ENCODE data around the gene PDIK1L. TPM values are rescaled to one million over a fixed set of nuclear protein-coding genes. Genes with fewer than 3 reads are reported as not detected.

PDIK1L gene
- total and polyA plus RNA-seq, 9 of the 15 experiments (the other 6 are each of a cell fraction or from before 2014, with no cell fraction given): 12.8 to 30.2 (median 21.5) TPM

- WGBS (ENCODE audit: insufficient coverage, low coverage, missing lambda C conversion rate): 72% methylated on average over 9 of the region's 9 CpGs
- Histone ChIP-seq H3K27me3 (ENCODE audit: control insufficient read depth in 2 of 2, insufficient read depth in 2 of 2, low read length in 2 of 2) (no peaks in the 10 kb centered on the region), H3K36me3 (ENCODE audit: control insufficient read depth, insufficient read depth, low read length) (no peaks in the 10 kb centered on the region), H2AFZ (ENCODE audit: low read depth, low read length) (peak overlapping the region; percentile 71), H3K4me1 (replicated peaks in 1 of 2; ENCODE audit: control insufficient read depth in 2 of 2, insufficient read depth in 2 of 2, low read length in 2 of 2) (peaks cover 29 to 55% of the 10 kb centered on the region in 2 experiments), H3K79me2 (ENCODE audit: control insufficient read depth, insufficient read depth, low read length) (no peaks in the 10 kb centered on the region; the same call in 2 of the 3 replicates), H3K9ac (ENCODE audit: insufficient read depth in 1 of 2, low read depth in 2 of 2, low read length in 2 of 2) (peak overlapping the region; percentile 7 to 90; a peak in 3 of 4 replicates), H3K9me3 (replicated peaks; ENCODE audit: control insufficient read depth, insufficient read depth, low read depth, low read length) (no peaks in the 10 kb centered on the region), H4K20me1 (replicated peaks; ENCODE audit: control insufficient read depth, insufficient read depth, low read length) (no peaks in the 10 kb centered on the region), H3K4me3 (peak overlapping the region; percentile 40), H3K9me1 (ENCODE audit: control insufficient read depth, insufficient read depth, low read length) (no peaks in the 10 kb centered on the region), H3K4me2 (ENCODE audit: insufficient read depth, low read length) (peak overlapping the region; percentile 54), H3K27ac (ENCODE audit: extremely low read depth, low read depth, low read length) (no peak overlapping the region)
- peak; percentile 72; the same call in 1 of the 2 replicates for TF ChIP-seq ADNP (tag; IDR thresholded peaks at IDR 0.05)
- no peak for TF ChIP-seq NR1H2 (CRISPR knock-in tag; IDR thresholded peaks at IDR 0.05)
- peak; percentile 100 for TF ChIP-seq ZKSCAN1 (IDR thresholded peaks at IDR 0.05; ENCODE audit: low read depth, low read length)
- CTCF ChIA-PET (ENCODE audit: low intra/inter-chr PET ratio): interaction anchor here (0.5 to 2.5 kb wide), 6 partner anchors 21 to 268 kb away, joined by 3 to 20 read pairs (median 8); no protein-coding TSS in a partner anchor
- ATAC-seq: no peak
- intact Hi-C loops (cut with micrococcal nuclease): no loop called here
- in situ Hi-C loops (cut with MboI): no loop called here
- FAIRE-seq: no peak
- DNase-seq (ENCODE audit: extremely low read depth in 1 of 4, low spot score in 3 of 4): no peak
- POLR2A ChIA-PET: interaction anchor here (0.6 kb wide), 2 partner anchors 36 to 68 kb away, joined by 3 to 4 read pairs; no protein-coding TSS in a partner anchor
- no TSS peak for BruUV-seq (replicated peaks)
Measured at GRCh38 chr1:26163684-26164035, 52.0 kb downstream of the PDIK1L start.

DNA sequence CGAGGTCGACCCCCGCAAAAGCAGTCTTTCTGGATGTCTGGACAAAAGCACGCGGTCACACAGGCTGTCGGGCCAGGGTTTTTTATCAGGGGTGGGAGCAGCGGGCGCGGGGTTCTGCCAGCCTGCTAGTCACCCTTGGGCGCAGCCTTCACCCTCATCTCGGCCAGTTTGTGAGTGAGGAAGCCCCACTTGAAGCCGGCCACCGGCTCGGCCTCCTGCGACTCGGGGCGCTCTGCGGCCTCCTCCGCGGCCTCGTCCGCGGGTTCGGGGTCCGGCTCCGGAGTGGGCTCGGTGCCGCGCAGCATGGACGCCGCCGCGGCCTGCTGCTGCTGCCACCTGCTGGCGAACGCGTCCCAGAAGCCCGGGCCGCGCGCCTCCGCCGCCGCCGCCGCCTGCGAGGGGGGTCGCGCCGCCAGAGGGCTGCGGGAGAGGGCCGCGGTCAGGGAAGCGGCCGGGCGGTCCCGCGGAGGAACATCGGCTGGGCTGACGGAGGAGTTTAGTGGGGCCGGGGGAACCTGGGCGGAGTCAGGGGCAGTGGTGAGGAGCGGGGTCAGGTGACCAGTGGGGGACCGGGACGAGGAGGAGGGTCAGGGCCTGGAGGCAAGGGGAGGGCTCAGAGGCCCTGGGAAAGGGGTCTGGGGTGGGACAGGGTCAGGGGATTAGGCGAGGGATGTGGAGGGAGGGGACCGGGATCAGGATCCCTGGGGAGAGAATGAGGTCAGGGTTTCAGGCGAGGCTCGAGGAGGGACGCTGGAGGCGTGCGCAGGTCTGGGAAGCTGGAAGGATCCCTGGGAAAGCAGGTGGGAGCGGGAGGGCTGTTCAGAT, 52.6 kb downstream of the PDIK1L start:
- peak overlapping the region; percentile 7 to 90; a peak in 3 of 4 replicates for H3K9ac ChIP-seq (ENCODE audit: insufficient read depth in 1 of 2, low read depth in 2 of 2, low read length in 2 of 2)
- H3K79me2 ChIP-seq (ENCODE audit: control insufficient read depth, insufficient read depth, low read length): no peaks in the 10 kb centered on the region; the same call in 2 of the 3 replicates
- in situ Hi-C loops (cut with MboI): no loop called here
- H3K27ac ChIP-seq (ENCODE audit: extremely low read depth, low read depth, low read length): no peak overlapping the region
- no peaks in the 10 kb centered on the region for H3K27me3 ChIP-seq (ENCODE audit: control insufficient read depth in 2 of 2, insufficient read depth in 2 of 2, low read length in 2 of 2)
- peak overlapping the region; percentile 71 for H2AFZ ChIP-seq (ENCODE audit: low read depth, low read length)
- H4K20me1 ChIP-seq (replicated peaks; ENCODE audit: control insufficient read depth, insufficient read depth, low read length): no peaks in the 10 kb centered on the region
- POLR2A ChIA-PET: interaction anchor here (0.6 to 1.1 kb wide), 3 partner anchors 16 to 118 kb away, joined by 3 to 7 read pairs (median 3); partner anchors contain the start of gene SLC30A2
- CTCF ChIA-PET (ENCODE audit: low intra/inter-chr PET ratio): interaction anchor here (0.5 to 2.5 kb wide), 7 partner anchors 22 to 269 kb away, joined by 3 to 20 read pairs (median 6); partner anchors contain the start of gene CEP85
- peaks cover 31 to 50% of the 10 kb centered on the region in 2 experiments for H3K4me1 ChIP-seq (replicated peaks in 1 of 2; ENCODE audit: control insufficient read depth in 2 of 2, insufficient read depth in 2 of 2, low read length in 2 of 2)
- BruUV-seq (replicated peaks): no TSS peak
- H3K4me2 ChIP-seq (ENCODE audit: insufficient read depth, low read length): peak overlapping the region; percentile 54
- 15% methylated on average over 62 of the region's 72 CpGs for WGBS (ENCODE audit: insufficient coverage, low coverage, missing lambda C conversion rate)
- H3K4me3 ChIP-seq: peak overlapping the region; percentile 40
- FAIRE-seq: no peak
- intact Hi-C loops (cut with micrococcal nuclease): no loop called here
- ATAC-seq: peak; percentile 63
- no peaks in the 10 kb centered on the region for H3K9me1 ChIP-seq (ENCODE audit: control insufficient read depth, insufficient read depth, low read length)
- no peaks in the 10 kb centered on the region for H3K9me3 ChIP-seq (replicated peaks; ENCODE audit: control insufficient read depth, insufficient read depth, low read depth, low read length)
- DNase-seq (ENCODE audit: extremely low read depth in 1 of 4, low spot score in 3 of 4): peak; percentile 72 to 81 (median 78)
- no peaks in the 10 kb centered on the region for H3K36me3 ChIP-seq (ENCODE audit: control insufficient read depth, insufficient read depth, low read length)
- TF ChIP-seq SMAD4 (CRISPR knock-in tag; conservative IDR thresholded peaks at IDR 0.05) (peak; percentile 83), CTBP1 (IDR thresholded peaks at IDR 0.05; ENCODE audit: borderline replicate concordance) (peak; percentile 81), ZNF449 (CRISPR knock-in tag; IDR thresholded peaks at IDR 0.05) (no peak), NR4A1 (CRISPR knock-in tag; IDR thresholded peaks at IDR 0.05) (no peak), NR4A1 (tag; IDR thresholded peaks at IDR 0.05) (peak; percentile 80), FOXA1 (IDR thresholded peaks at IDR 0.05; ENCODE audit: borderline replicate concordance) (no peak), LCOR (CRISPR knock-in tag; IDR thresholded peaks at IDR 0.05) (peak; percentile 35; the same call in 1 of the 2 replicates), HNRNPLL (IDR thresholded peaks at IDR 0.05; ENCODE audit: low read depth, low read length, poor library complexity, severe bottlenecking) (no peak), CBX8 (IDR thresholded peaks at IDR 0.05; ENCODE audit: borderline replicate concordance, extremely low read depth, low read depth, low read length, poor library complexity, severe bottlenecking) (no peak), GATAD2B (IDR thresholded peaks at IDR 0.05; ENCODE audit: borderline replicate concordance) (peak; percentile 93)
